ENCODE measurements around the gene KIAA1671.

KIAA1671 gene

GRCh38 chr22:25027959-25028840, 75.7 kb downstream of the KIAA1671 start:
- no peak overlapping the region for H3K4me3 ChIP-seq (ENCODE audit: low read length, poor library complexity, severe bottlenecking)
- H3K9me2 ChIP-seq (replicated peaks; ENCODE audit: low read depth, low read length) = no peaks in the 10 kb centered on the region
- H3K27me3 ChIP-seq (ENCODE audit: insufficient read depth, low read length, poor library complexity, severe bottlenecking) = no peaks in the 10 kb centered on the region
- H3K4me2 ChIP-seq (ENCODE audit: low read depth, low read length, poor library complexity, severe bottlenecking) = no peak overlapping the region
- TF ChIP-seq EZH2phosphoT487 (IDR thresholded peaks at IDR 0.05; ENCODE audit: borderline replicate concordance) (no peak), CTCF (conservative IDR thresholded peaks at IDR 0.05; ENCODE audit: low read length) (peak; percentile 56)
- no peaks in the 10 kb centered on the region for H3F3A ChIP-seq (ENCODE audit: low read depth)
- peak overlapping the region; percentile 66; the same call in 1 of the 2 replicates for H2AFZ ChIP-seq (ENCODE audit: low read length)
- H3K4me1 ChIP-seq (ENCODE audit: insufficient read depth, low read length, poor library complexity, severe bottlenecking) = no peaks in the 10 kb centered on the region
- H3K79me2 ChIP-seq (ENCODE audit: insufficient read depth, low read length) = no peaks in the 10 kb centered on the region
- H4K20me1 ChIP-seq (ENCODE audit: insufficient read depth, low read length, poor library complexity, severe bottlenecking) = no peaks in the 10 kb centered on the region
- H3K36me3 ChIP-seq (ENCODE audit: insufficient read depth, low read length) = no peaks in the 10 kb centered on the region
- H3K9ac ChIP-seq (ENCODE audit: low read depth, low read length, poor library complexity, severe bottlenecking) = no peak overlapping the region
- no peaks in the 10 kb centered on the region for H3K9me3 ChIP-seq (ENCODE audit: insufficient read depth, low read depth, low read length)

GRCh38 chr22:25028841-25029141, 76.3 kb downstream of the KIAA1671 start:
- Histone ChIP-seq H3K9me3 (ENCODE audit: insufficient read depth, low read depth, low read length) (no peaks in the 10 kb centered on the region), H3K9ac (ENCODE audit: low read depth, low read length, poor library complexity, severe bottlenecking) (no peak overlapping the region), H3K36me3 (ENCODE audit: insufficient read depth, low read length) (no peaks in the 10 kb centered on the region), H3K4me2 (ENCODE audit: low read depth, low read length, poor library complexity, severe bottlenecking) (no peak overlapping the region), H3K4me3 (ENCODE audit: low read length, poor library complexity, severe bottlenecking) (no peak overlapping the region), H3F3A (ENCODE audit: low read depth) (no peaks in the 10 kb centered on the region), H4K20me1 (ENCODE audit: insufficient read depth, low read length, poor library complexity, severe bottlenecking) (no peaks in the 10 kb centered on the region), H2AFZ (ENCODE audit: low read length) (peak overlapping the region; percentile 66; the same call in 1 of the 2 replicates), H3K79me2 (ENCODE audit: insufficient read depth, low read length) (no peaks in the 10 kb centered on the region), H3K4me1 (ENCODE audit: insufficient read depth, low read length, poor library complexity, severe bottlenecking) (no peaks in the 10 kb centered on the region), H3K27me3 (ENCODE audit: insufficient read depth, low read length, poor library complexity, severe bottlenecking) (no peaks in the 10 kb centered on the region), H3K9me2 (replicated peaks; ENCODE audit: low read depth, low read length) (no peaks in the 10 kb centered on the region)
- no peak for TF ChIP-seq EZH2phosphoT487 (IDR thresholded peaks at IDR 0.05; ENCODE audit: borderline replicate concordance)
- no peak for TF ChIP-seq CTCF (conservative IDR thresholded peaks at IDR 0.05; ENCODE audit: low read length)

- Histone ChIP-seq H4K20me1 (ENCODE audit: insufficient read depth, low read length, poor library complexity, severe bottlenecking) (no peaks in the 10 kb centered on the region), H3K4me1 (ENCODE audit: insufficient read depth, low read length, poor library complexity, severe bottlenecking) (no peaks in the 10 kb centered on the region)
Observed at GRCh38 chr22:25029181-25029580, 76.7 kb downstream of the KIAA1671 start.

More at GRCh38 chr22:25029181-25029580, 76.7 kb downstream of the KIAA1671 start:
- H3K9me3 ChIP-seq (ENCODE audit: insufficient read depth, low read depth, low read length) = no peaks in the 10 kb centered on the region
- no peaks in the 10 kb centered on the region for H3K9me2 ChIP-seq (replicated peaks; ENCODE audit: low read depth, low read length)
- H3K4me2 ChIP-seq (ENCODE audit: low read depth, low read length, poor library complexity, severe bottlenecking) = no peak overlapping the region
- H3K27me3 ChIP-seq (ENCODE audit: insufficient read depth, low read length, poor library complexity, severe bottlenecking) = no peaks in the 10 kb centered on the region
- no peak overlapping the region for H3K4me3 ChIP-seq (ENCODE audit: low read length, poor library complexity, severe bottlenecking)
- TF ChIP-seq CTCF (conservative IDR thresholded peaks at IDR 0.05; ENCODE audit: low read length) = no peak
- TF ChIP-seq EZH2phosphoT487 (IDR thresholded peaks at IDR 0.05; ENCODE audit: borderline replicate concordance) = no peak
- no peaks in the 10 kb centered on the region for H3K79me2 ChIP-seq (ENCODE audit: insufficient read depth, low read length)
- H2AFZ ChIP-seq (ENCODE audit: low read length) = no peak overlapping the region
- no peaks in the 10 kb centered on the region for H3K36me3 ChIP-seq (ENCODE audit: insufficient read depth, low read length)
- H3K9ac ChIP-seq (ENCODE audit: low read depth, low read length, poor library complexity, severe bottlenecking) = no peak overlapping the region
- no peaks in the 10 kb centered on the region for H3F3A ChIP-seq (ENCODE audit: low read depth)

All from Loucy (cell line).